NT2/D1 (cell line): ENCODE data around the gene ATP8B4.

ENCODE experiments used
- YY1 ChIP-seq: IDR thresholded peaks from 2 replicates; pipeline ENCODE4 v1.6.1; 2011; ENCODE audit not compliant: insufficient read length, insufficient read depth
- ZNF274 ChIP-seq: IDR thresholded peaks from 2 replicates; pipeline ENCODE4 v1.6.1; 2011; ENCODE audit warnings: mild to moderate bottlenecking, low read depth, low read length

GRCh38 chr15:49953421-49953820 lies 165.6 kb downstream of the ATP8B4 start:
- TF ChIP-seq YY1 (no peak), ZNF274 (no peak)
